ENCODE measurements around the gene MAPK10.

DNA sequence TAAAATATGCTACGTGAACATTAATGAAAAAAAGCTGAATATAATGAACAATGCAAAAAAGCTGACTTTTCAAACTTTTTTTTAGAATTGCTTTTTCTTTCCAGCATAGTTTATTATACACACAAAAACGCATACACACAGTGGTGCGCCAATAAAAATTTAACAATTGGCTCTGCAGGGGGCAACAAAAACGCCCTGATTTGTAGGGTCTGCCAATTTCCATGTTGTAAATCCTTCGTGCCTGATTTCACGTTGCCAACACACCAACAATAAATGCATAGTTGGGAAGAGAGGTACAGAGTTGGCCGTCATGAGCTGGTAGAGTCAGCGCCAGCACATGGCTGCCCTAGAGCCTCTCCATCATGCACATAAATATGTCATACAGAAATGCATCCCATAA, 333.1 kb downstream of the MAPK10 start:
- TF ChIP-seq, protein P1, sequence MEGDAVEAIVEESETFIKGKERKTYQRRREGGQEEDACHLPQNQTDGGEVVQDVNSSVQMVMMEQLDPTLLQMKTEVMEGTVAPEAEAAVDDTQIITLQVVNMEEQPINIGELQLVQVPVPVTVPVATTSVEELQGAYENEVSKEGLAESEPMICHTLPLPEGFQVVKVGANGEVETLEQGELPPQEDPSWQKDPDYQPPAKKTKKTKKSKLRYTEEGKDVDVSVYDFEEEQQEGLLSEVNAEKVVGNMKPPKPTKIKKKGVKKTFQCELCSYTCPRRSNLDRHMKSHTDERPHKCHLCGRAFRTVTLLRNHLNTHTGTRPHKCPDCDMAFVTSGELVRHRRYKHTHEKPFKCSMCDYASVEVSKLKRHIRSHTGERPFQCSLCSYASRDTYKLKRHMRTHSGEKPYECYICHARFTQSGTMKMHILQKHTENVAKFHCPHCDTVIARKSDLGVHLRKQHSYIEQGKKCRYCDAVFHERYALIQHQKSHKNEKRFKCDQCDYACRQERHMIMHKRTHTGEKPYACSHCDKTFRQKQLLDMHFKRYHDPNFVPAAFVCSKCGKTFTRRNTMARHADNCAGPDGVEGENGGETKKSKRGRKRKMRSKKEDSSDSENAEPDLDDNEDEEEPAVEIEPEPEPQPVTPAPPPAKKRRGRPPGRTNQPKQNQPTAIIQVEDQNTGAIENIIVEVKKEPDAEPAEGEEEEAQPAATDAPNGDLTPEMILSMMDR (IDR thresholded peaks at IDR 0.05): no peak
- TF ChIP-seq POLR2A (IDR thresholded peaks at IDR 0.05) (no peak), POLR2AphosphoS5 (IDR thresholded peaks at IDR 0.05) (no peak)
